ENCODE measurements around the gene TSC22D3.

TSC22D3 gene

GRCh38 chrX:107730991-107731766 is 44.4 kb downstream of the TSC22D3 start:
- no peak for DNase-seq (ENCODE audit: low read depth in 2 of 3, low spot score in 2 of 3)

GRCh38 chrX:107730298-107730655 is 45.3 kb downstream of the TSC22D3 start:
- no peak for DNase-seq (ENCODE audit: low read depth in 2 of 3, low spot score in 2 of 3)

- DNase-seq (ENCODE audit: low read depth in 2 of 3, low spot score in 2 of 3) = no peak
These were observed 45.9 kb downstream of the TSC22D3 start for GRCh38 chrX:107729558-107730297.

GRCh38 chrX:107728371-107729099 is 47.1 kb downstream of the TSC22D3 start:
- no peak for DNase-seq (ENCODE audit: low read depth in 2 of 3, low spot score in 2 of 3)

- DNase-seq (ENCODE audit: low read depth in 2 of 3, low spot score in 2 of 3) = no peak
These were observed 48.6 kb downstream of the TSC22D3 start for GRCh38 chrX:107726816-107727534.

- DNase-seq (ENCODE audit: low read depth in 2 of 3, low spot score in 2 of 3) = no peak
These were observed 49.6 kb downstream of the TSC22D3 start for GRCh38 chrX:107725761-107726555.

GRCh38 chrX:107724653-107725052 is 50.9 kb downstream of the TSC22D3 start:
- DNase-seq (ENCODE audit: low read depth in 2 of 3, low spot score in 2 of 3) = no peak

GRCh38 chrX:107723511-107723910 is 52.1 kb downstream of the TSC22D3 start:
- DNase-seq (ENCODE audit: low read depth in 2 of 3, low spot score in 2 of 3) = no peak

GRCh38 chrX:107721966-107722707 is 53.5 kb downstream of the TSC22D3 start:
- DNase-seq (ENCODE audit: low read depth in 2 of 3, low spot score in 2 of 3) = no peak

GRCh38 chrX:107721318-107721717 is 54.3 kb downstream of the TSC22D3 start:
- DNase-seq (ENCODE audit: low read depth in 2 of 3, low spot score in 2 of 3) = no peak

- DNase-seq (ENCODE audit: low read depth in 2 of 3, low spot score in 2 of 3) = peak in 1 of 3 experiments; percentile 40
These were observed 57.4 kb downstream of the TSC22D3 start for GRCh38 chrX:107718156-107718621.

GRCh38 chrX:107716816-107717700 is 58.5 kb downstream of the TSC22D3 start:
- DNase-seq (ENCODE audit: low read depth in 2 of 3, low spot score in 2 of 3) = peak; percentile 49 to 61 (median 58)

- no peak for DNase-seq (ENCODE audit: low read depth in 2 of 3, low spot score in 2 of 3)
These were observed 59.4 kb downstream of the TSC22D3 start for GRCh38 chrX:107716118-107716684.

- no peak for DNase-seq (ENCODE audit: low read depth in 2 of 3, low spot score in 2 of 3)
These were observed 60.1 kb downstream of the TSC22D3 start for GRCh38 chrX:107715331-107716117.

GRCh38 chrX:107714206-107714891 is 61.2 kb downstream of the TSC22D3 start:
- DNase-seq (ENCODE audit: low read depth in 2 of 3, low spot score in 2 of 3) = no peak

GRCh38 chrX:107713543-107714205 is 61.9 kb downstream of the TSC22D3 start:
- DNase-seq (ENCODE audit: low read depth in 2 of 3, low spot score in 2 of 3) = no peak
